Measurements from ENCODE around the gene CHKB.

Gene CHKB

GRCh38 chr22:50572965-50573364 is 9.7 kb downstream of the CHKB start:
- H3K4me1 ChIP-seq (ENCODE audit: insufficient read depth, low read length, severe bottlenecking), result peaks cover 7% of the 10 kb centered on the region
- no peaks in the 10 kb centered on the region for H3K79me2 ChIP-seq (ENCODE audit: insufficient read depth, low read length)
- no peaks in the 10 kb centered on the region for H4K20me1 ChIP-seq (ENCODE audit: insufficient read depth, low read length)
- no peak overlapping the region for H3K4me2 ChIP-seq (ENCODE audit: low read length)
- no peak overlapping the region for H3K9ac ChIP-seq (ENCODE audit: low read length)
- H3K27ac ChIP-seq (ENCODE audit: low read depth, low read length, poor library complexity, severe bottlenecking), result no peak overlapping the region
- no peaks in the 10 kb centered on the region for H3K9me2 ChIP-seq (ENCODE audit: low read depth, low read length)
- no peaks in the 10 kb centered on the region for H3K27me3 ChIP-seq (ENCODE audit: insufficient read depth, low read length)
- peaks cover 89% of the 10 kb centered on the region for H3K36me3 ChIP-seq (ENCODE audit: insufficient read depth, low read length)
- H3K4me3 ChIP-seq (ENCODE audit: low read depth, low read length, poor library complexity, severe bottlenecking), result no peak overlapping the region
- no peaks in the 10 kb centered on the region for H3K9me3 ChIP-seq (ENCODE audit: low read length)
- no peak overlapping the region for H2AFZ ChIP-seq (ENCODE audit: low read length)
- TF ChIP-seq EZH2 (IDR thresholded peaks at IDR 0.05; ENCODE audit: borderline replicate concordance, low read length), result no peak
- TF ChIP-seq CTCF (IDR thresholded peaks at IDR 0.05; ENCODE audit: low read length), result no peak
- no peaks in the 10 kb centered on the region for H3F3A ChIP-seq (ENCODE audit: insufficient read depth, low read length)

- no peaks in the 10 kb centered on the region for H3K9me3 ChIP-seq (ENCODE audit: low read length)
- no peak for TF ChIP-seq EZH2 (IDR thresholded peaks at IDR 0.05; ENCODE audit: borderline replicate concordance, low read length)
- TF ChIP-seq CTCF (IDR thresholded peaks at IDR 0.05; ENCODE audit: low read length), result no peak
- no peaks in the 10 kb centered on the region for H4K20me1 ChIP-seq (ENCODE audit: insufficient read depth, low read length)
- no peaks in the 10 kb centered on the region for H3F3A ChIP-seq (ENCODE audit: insufficient read depth, low read length)
- no peak overlapping the region for H3K4me2 ChIP-seq (ENCODE audit: low read length)
- H3K9me2 ChIP-seq (ENCODE audit: low read depth, low read length), result no peaks in the 10 kb centered on the region
- no peaks in the 10 kb centered on the region for H3K79me2 ChIP-seq (ENCODE audit: insufficient read depth, low read length)
- H3K4me1 ChIP-seq (ENCODE audit: insufficient read depth, low read length, severe bottlenecking), result peaks cover 7% of the 10 kb centered on the region
- no peak overlapping the region for H3K27ac ChIP-seq (ENCODE audit: low read depth, low read length, poor library complexity, severe bottlenecking)
- H2AFZ ChIP-seq (ENCODE audit: low read length), result no peak overlapping the region
- no peak overlapping the region for H3K9ac ChIP-seq (ENCODE audit: low read length)
- H3K36me3 ChIP-seq (ENCODE audit: insufficient read depth, low read length), result peaks cover 87% of the 10 kb centered on the region
- no peak overlapping the region for H3K4me3 ChIP-seq (ENCODE audit: low read depth, low read length, poor library complexity, severe bottlenecking)
- no peaks in the 10 kb centered on the region for H3K27me3 ChIP-seq (ENCODE audit: insufficient read depth, low read length)
These were observed 11.1 kb downstream of the CHKB start for GRCh38 chr22:50571264-50572175.

- H3K9ac ChIP-seq (ENCODE audit: low read length), result no peak overlapping the region
- no peak overlapping the region for H2AFZ ChIP-seq (ENCODE audit: low read length)
- H3K79me2 ChIP-seq (ENCODE audit: insufficient read depth, low read length), result no peaks in the 10 kb centered on the region
- no peaks in the 10 kb centered on the region for H4K20me1 ChIP-seq (ENCODE audit: insufficient read depth, low read length)
- H3K27ac ChIP-seq (ENCODE audit: low read depth, low read length, poor library complexity, severe bottlenecking), result no peak overlapping the region
- H3K4me1 ChIP-seq (ENCODE audit: insufficient read depth, low read length, severe bottlenecking), result peaks cover 7% of the 10 kb centered on the region
- H3K4me3 ChIP-seq (ENCODE audit: low read depth, low read length, poor library complexity, severe bottlenecking), result no peak overlapping the region
- H3F3A ChIP-seq (ENCODE audit: insufficient read depth, low read length), result no peaks in the 10 kb centered on the region
- peaks cover 80% of the 10 kb centered on the region for H3K36me3 ChIP-seq (ENCODE audit: insufficient read depth, low read length)
- no peaks in the 10 kb centered on the region for H3K27me3 ChIP-seq (ENCODE audit: insufficient read depth, low read length)
- no peak for TF ChIP-seq EZH2 (IDR thresholded peaks at IDR 0.05; ENCODE audit: borderline replicate concordance, low read length)
- no peak for TF ChIP-seq CTCF (IDR thresholded peaks at IDR 0.05; ENCODE audit: low read length)
- no peaks in the 10 kb centered on the region for H3K9me3 ChIP-seq (ENCODE audit: low read length)
- no peaks in the 10 kb centered on the region for H3K9me2 ChIP-seq (ENCODE audit: low read depth, low read length)
- H3K4me2 ChIP-seq (ENCODE audit: low read length), result no peak overlapping the region
These were observed 11.8 kb downstream of the CHKB start for GRCh38 chr22:50570861-50571260.
